Sigmoid colon (tissue), 4 donors: ENCODE measurements around the gene ST6GALNAC3.

Source experiments
- CTCF ChIP-seq, 4 experiments: fragments of 450-650 bp in 3 of 4; fragments of 200-600 bp in 1 of 4; IDR thresholded peaks; one replicate each; pipeline ENCODE4 v1.5.1; 2016 to 2019; ENCODE audit warnings: antibody characterized with exemption in 4 of 4, mild to moderate bottlenecking in 3 of 4, moderate library complexity in 2 of 4
- EP300 ChIP-seq, 4 donors: sonication (generic); formaldehyde crosslinking; IDR thresholded peaks; one replicate each; pipeline ENCODE4 v1.6.1; 2017; ENCODE audit warnings: antibody characterized with exemption in 4 of 4
- POLR2A ChIP-seq, 2 donors: fragments of 450-650 bp; IDR thresholded peaks; one replicate each; pipeline ENCODE4 v1.6.1; 2016; ENCODE audit warnings: antibody characterized with exemption in 2 of 2, mild to moderate bottlenecking in 2 of 2, moderate library complexity in 2 of 2
- POLR2AphosphoS5 ChIP-seq, 4 donors: sonication (generic); formaldehyde crosslinking; IDR thresholded peaks; one replicate each; pipeline ENCODE4 v1.6.1; 2017; ENCODE audit warnings: antibody characterized with exemption in 4 of 4

GRCh38 chr1:76198452-76198851, 123.9 kb downstream of the ST6GALNAC3 start:
- no peak for TF ChIP-seq CTCF (IDR thresholded peaks at IDR 0.05)
- TF ChIP-seq POLR2AphosphoS5 (IDR thresholded peaks at IDR 0.05): no peak
- TF ChIP-seq POLR2A (IDR thresholded peaks at IDR 0.05): no peak
- TF ChIP-seq EP300 (IDR thresholded peaks at IDR 0.05): no peak
